Prostate gland (tissue), 2 donors: ENCODE results near the gene DHX40.

Experiments used
- POLR2A ChIP-seq: fragments of 450-650 bp; IDR thresholded peaks from one replicate; pipeline ENCODE4 v1.6.1; 2016; ENCODE audit warnings: antibody characterized with exemption, mild to moderate bottlenecking
- POLR2AphosphoS5 ChIP-seq: sonication (generic); formaldehyde crosslinking; IDR thresholded peaks from one replicate; pipeline ENCODE4 v1.6.1; 2017; ENCODE audit warnings: antibody characterized with exemption
- TF ChIP-seq, protein P1 (sequence below), 4 experiments: fragments of 200-600 bp in 2 of 4; fragments of 450-650 bp in 2 of 4; sonication (generic) in 2 of 4; IDR thresholded peaks; 1 replicate in 3 of 4; 2 replicates in 1 of 4; pipeline ENCODE4 v1.5.1; 2016 to 2019; ENCODE audit warnings: antibody characterized with exemption in 4 of 4, mild to moderate bottlenecking in 2 of 4, moderate library complexity in 2 of 4

GRCh38 chr17:59516451-59516850 lies 49.0 kb upstream of the DHX40 start:
- TF ChIP-seq POLR2A (no peak), POLR2AphosphoS5 (no peak)
- TF ChIP-seq, protein P1, sequence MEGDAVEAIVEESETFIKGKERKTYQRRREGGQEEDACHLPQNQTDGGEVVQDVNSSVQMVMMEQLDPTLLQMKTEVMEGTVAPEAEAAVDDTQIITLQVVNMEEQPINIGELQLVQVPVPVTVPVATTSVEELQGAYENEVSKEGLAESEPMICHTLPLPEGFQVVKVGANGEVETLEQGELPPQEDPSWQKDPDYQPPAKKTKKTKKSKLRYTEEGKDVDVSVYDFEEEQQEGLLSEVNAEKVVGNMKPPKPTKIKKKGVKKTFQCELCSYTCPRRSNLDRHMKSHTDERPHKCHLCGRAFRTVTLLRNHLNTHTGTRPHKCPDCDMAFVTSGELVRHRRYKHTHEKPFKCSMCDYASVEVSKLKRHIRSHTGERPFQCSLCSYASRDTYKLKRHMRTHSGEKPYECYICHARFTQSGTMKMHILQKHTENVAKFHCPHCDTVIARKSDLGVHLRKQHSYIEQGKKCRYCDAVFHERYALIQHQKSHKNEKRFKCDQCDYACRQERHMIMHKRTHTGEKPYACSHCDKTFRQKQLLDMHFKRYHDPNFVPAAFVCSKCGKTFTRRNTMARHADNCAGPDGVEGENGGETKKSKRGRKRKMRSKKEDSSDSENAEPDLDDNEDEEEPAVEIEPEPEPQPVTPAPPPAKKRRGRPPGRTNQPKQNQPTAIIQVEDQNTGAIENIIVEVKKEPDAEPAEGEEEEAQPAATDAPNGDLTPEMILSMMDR (IDR thresholded peaks at IDR 0.05) = no peak
